ENCODE data around the gene C1QA.

Gene C1QA

GRCh38 chr1:22592919-22593790, 43.3 kb upstream of the C1QA start:
- Histone ChIP-seq H3K36me3 (ENCODE audit: low read depth) (no peaks in the 10 kb centered on the region), H3K27ac (ENCODE audit: poor library complexity, severe bottlenecking) (no peak overlapping the region), H3K9me3 (ENCODE audit: severe bottlenecking) (no peaks in the 10 kb centered on the region), H3K4me1 (ENCODE audit: insufficient read depth, poor library complexity, severe bottlenecking) (no peaks in the 10 kb centered on the region), H3K27me3 (ENCODE audit: insufficient read depth, poor library complexity, severe bottlenecking) (peaks cover 16% of the 10 kb centered on the region), H3K4me3 (ENCODE audit: severe bottlenecking) (no peak overlapping the region)
- TF ChIP-seq CTCF (IDR thresholded peaks at IDR 0.05; ENCODE audit: poor library complexity, severe bottlenecking) = no peak
- DNase-seq (ENCODE audit: low spot score) (no peak), ATAC-seq (ENCODE audit: low read depth) (peak; percentile 74)

- H3K36me3 ChIP-seq (ENCODE audit: low read depth) = no peaks in the 10 kb centered on the region
Observed at GRCh38 chr1:22594396-22594795, 42.0 kb upstream of the C1QA start.

GRCh38 chr1:22595108-22595507, 41.3 kb upstream of the C1QA start:
- H3K36me3 ChIP-seq (ENCODE audit: low read depth) = no peaks in the 10 kb centered on the region
- H3K4me3 ChIP-seq (ENCODE audit: severe bottlenecking) = no peak overlapping the region
- DNase-seq (ENCODE audit: low spot score) (no peak), ATAC-seq (ENCODE audit: low read depth) (no peak)
- peaks cover 21% of the 10 kb centered on the region for H3K27me3 ChIP-seq (ENCODE audit: insufficient read depth, poor library complexity, severe bottlenecking)
- TF ChIP-seq CTCF (IDR thresholded peaks at IDR 0.05; ENCODE audit: poor library complexity, severe bottlenecking) = no peak
- H3K9me3 ChIP-seq (ENCODE audit: severe bottlenecking) = no peaks in the 10 kb centered on the region
- no peaks in the 10 kb centered on the region for H3K4me1 ChIP-seq (ENCODE audit: insufficient read depth, poor library complexity, severe bottlenecking)
- no peak overlapping the region for H3K27ac ChIP-seq (ENCODE audit: poor library complexity, severe bottlenecking)

More at GRCh38 chr1:22594396-22594795, 42.0 kb upstream of the C1QA start:
- no peaks in the 10 kb centered on the region for H3K4me1 ChIP-seq (ENCODE audit: insufficient read depth, poor library complexity, severe bottlenecking)
- no peak overlapping the region for H3K4me3 ChIP-seq (ENCODE audit: severe bottlenecking)
- TF ChIP-seq CTCF (IDR thresholded peaks at IDR 0.05; ENCODE audit: poor library complexity, severe bottlenecking) = no peak
- no peaks in the 10 kb centered on the region for H3K9me3 ChIP-seq (ENCODE audit: severe bottlenecking)
- ATAC-seq (ENCODE audit: low read depth) (no peak), DNase-seq (ENCODE audit: low spot score) (no peak)
- no peak overlapping the region for H3K27ac ChIP-seq (ENCODE audit: poor library complexity, severe bottlenecking)
- peaks cover 20% of the 10 kb centered on the region for H3K27me3 ChIP-seq (ENCODE audit: insufficient read depth, poor library complexity, severe bottlenecking)

- no peak for ATAC-seq (ENCODE audit: low read depth)
- no peak overlapping the region for H3K4me3 ChIP-seq (ENCODE audit: severe bottlenecking)
- no peak for DNase-seq (ENCODE audit: low spot score)
- H3K4me1 ChIP-seq (ENCODE audit: insufficient read depth, poor library complexity, severe bottlenecking) = no peaks in the 10 kb centered on the region
- no peak overlapping the region for H3K27ac ChIP-seq (ENCODE audit: poor library complexity, severe bottlenecking)
- peaks cover 19% of the 10 kb centered on the region for H3K27me3 ChIP-seq (ENCODE audit: insufficient read depth, poor library complexity, severe bottlenecking)
- no peak for TF ChIP-seq CTCF (IDR thresholded peaks at IDR 0.05; ENCODE audit: poor library complexity, severe bottlenecking)
- no peaks in the 10 kb centered on the region for H3K9me3 ChIP-seq (ENCODE audit: severe bottlenecking)
- H3K36me3 ChIP-seq (ENCODE audit: low read depth) = no peaks in the 10 kb centered on the region
Observed at GRCh38 chr1:22597301-22597965, 39.0 kb upstream of the C1QA start.

Measured in RWPE2 (cell line).